Breast epithelium (tissue), 3 donors: ENCODE measurements around the gene RNF166.

Experiments
- POLR2AphosphoS5 ChIP-seq, 3 donors: sonication (generic); formaldehyde crosslinking; IDR thresholded peaks; one replicate each; pipeline ENCODE4 v1.6.1; 2017; ENCODE audit warnings: antibody characterized with exemption in 3 of 3
- TF ChIP-seq, protein P1 (sequence below), 3 donors: fragments of 450-650 bp; IDR thresholded peaks; one replicate each; pipeline ENCODE4 v1.5.1; 2016 to 2017; ENCODE audit warnings: antibody characterized with exemption in 3 of 3, mild to moderate bottlenecking in 3 of 3, moderate library complexity in 3 of 3

DNA sequence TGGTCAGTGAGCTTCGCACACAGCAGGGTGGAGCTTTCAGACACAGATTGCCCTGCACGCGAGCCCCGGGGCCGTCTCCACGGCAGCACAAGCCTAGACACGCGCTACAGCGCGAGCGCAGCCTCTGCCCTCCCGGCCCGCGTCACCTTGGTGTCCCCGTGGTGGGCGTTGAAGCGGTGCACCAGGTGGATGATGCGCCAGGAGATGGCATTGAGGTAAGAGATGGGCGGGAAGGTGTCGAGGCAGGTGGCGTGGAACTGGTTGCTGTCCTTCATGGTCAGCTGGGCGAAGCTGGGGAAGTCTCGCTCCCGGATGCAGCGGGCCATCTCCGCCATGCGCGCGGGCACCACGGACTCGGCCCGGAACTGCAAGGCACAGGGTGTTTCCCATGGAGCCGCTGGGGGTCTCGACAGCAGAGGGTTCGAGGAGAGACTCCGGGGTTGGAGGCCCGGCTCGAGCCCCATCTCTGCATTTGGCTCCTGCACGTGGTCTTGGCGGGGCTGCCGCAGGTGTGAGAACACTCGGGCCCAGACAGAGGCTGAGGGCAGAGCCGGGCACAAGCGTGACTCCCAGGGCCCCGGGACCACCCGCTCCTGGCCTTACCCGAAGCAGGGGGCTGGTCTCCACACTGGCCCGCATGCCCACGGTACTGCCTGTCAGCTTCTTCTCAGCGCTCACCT is 51.0 kb downstream of the RNF166 start:
- TF ChIP-seq, protein P1, sequence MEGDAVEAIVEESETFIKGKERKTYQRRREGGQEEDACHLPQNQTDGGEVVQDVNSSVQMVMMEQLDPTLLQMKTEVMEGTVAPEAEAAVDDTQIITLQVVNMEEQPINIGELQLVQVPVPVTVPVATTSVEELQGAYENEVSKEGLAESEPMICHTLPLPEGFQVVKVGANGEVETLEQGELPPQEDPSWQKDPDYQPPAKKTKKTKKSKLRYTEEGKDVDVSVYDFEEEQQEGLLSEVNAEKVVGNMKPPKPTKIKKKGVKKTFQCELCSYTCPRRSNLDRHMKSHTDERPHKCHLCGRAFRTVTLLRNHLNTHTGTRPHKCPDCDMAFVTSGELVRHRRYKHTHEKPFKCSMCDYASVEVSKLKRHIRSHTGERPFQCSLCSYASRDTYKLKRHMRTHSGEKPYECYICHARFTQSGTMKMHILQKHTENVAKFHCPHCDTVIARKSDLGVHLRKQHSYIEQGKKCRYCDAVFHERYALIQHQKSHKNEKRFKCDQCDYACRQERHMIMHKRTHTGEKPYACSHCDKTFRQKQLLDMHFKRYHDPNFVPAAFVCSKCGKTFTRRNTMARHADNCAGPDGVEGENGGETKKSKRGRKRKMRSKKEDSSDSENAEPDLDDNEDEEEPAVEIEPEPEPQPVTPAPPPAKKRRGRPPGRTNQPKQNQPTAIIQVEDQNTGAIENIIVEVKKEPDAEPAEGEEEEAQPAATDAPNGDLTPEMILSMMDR (IDR thresholded peaks at IDR 0.05): no peak
- no peak for TF ChIP-seq POLR2AphosphoS5 (IDR thresholded peaks at IDR 0.05)
